Measurements from ENCODE around the gene SLC4A1. TPM values are rescaled to one million over a fixed set of nuclear protein-coding genes. Genes with fewer than 3 reads are reported as not detected.
A peak's percentile ranks its signal among the peaks of the same experiment; 100 is the strongest.

The SLC4A1 gene
- total and polyA plus RNA-seq, 2 donors from 2014 or later: 2.1 to 201 TPM

GRCh38 chr17:44314869-44315661, 47.1 kb upstream of the SLC4A1 start:
- H3K9me3 ChIP-seq (ENCODE audit: control insufficient read depth in 2 of 3, insufficient read depth in 1 of 3, low read length in 3 of 3): no peaks in the 10 kb centered on the region
- TF ChIP-seq CTCF (IDR thresholded peaks at IDR 0.05; ENCODE audit: borderline replicate concordance, extremely low read depth, insufficient read depth): no peak
- H3K4me1 ChIP-seq (ENCODE audit: control insufficient read depth in 2 of 3, insufficient read depth in 2 of 3, low read depth in 1 of 3, low read length in 3 of 3): peaks cover 0 to 4% (median 0%) of the 10 kb centered on the region in 3 donors
- intact Hi-C loops (cut with DNase I): no loop called here
- H3K36me3 ChIP-seq (ENCODE audit: control insufficient read depth in 2 of 3, insufficient read depth in 3 of 3, low read length in 3 of 3): peaks cover 0 to 2% (median 0%) of the 10 kb centered on the region in 3 donors
- no peak for FAIRE-seq
- H3K27ac ChIP-seq (ENCODE audit: low read depth in 2 of 2, low read length in 2 of 2): no peak overlapping the region
- H3K27me3 ChIP-seq (ENCODE audit: control insufficient read depth, insufficient read depth, low read length): peaks cover 19% of the 10 kb centered on the region
- DNase-seq: peak; percentile 69 to 81 (median 76)
- H3K9ac ChIP-seq (ENCODE audit: low read length in 3 of 3): no peak overlapping the region
- H3K4me3 ChIP-seq (ENCODE audit: low read length in 3 of 3): no peak overlapping the region

- no peak for TF ChIP-seq CTCF (IDR thresholded peaks at IDR 0.05; ENCODE audit: borderline replicate concordance, extremely low read depth, insufficient read depth)
- no peak overlapping the region for H3K9ac ChIP-seq (ENCODE audit: low read length in 3 of 3)
- peaks cover 0 to 4% (median 0%) of the 10 kb centered on the region in 3 donors for H3K4me1 ChIP-seq (ENCODE audit: control insufficient read depth in 2 of 3, insufficient read depth in 2 of 3, low read depth in 1 of 3, low read length in 3 of 3)
- H3K4me3 ChIP-seq (ENCODE audit: low read length in 3 of 3): no peak overlapping the region
- H3K27ac ChIP-seq (ENCODE audit: low read depth in 2 of 2, low read length in 2 of 2): no peak overlapping the region
- no peaks in the 10 kb centered on the region for H3K36me3 ChIP-seq (ENCODE audit: control insufficient read depth in 2 of 3, insufficient read depth in 3 of 3, low read length in 3 of 3)
- intact Hi-C loops (cut with DNase I): no loop called here
- no peaks in the 10 kb centered on the region for H3K9me3 ChIP-seq (ENCODE audit: control insufficient read depth in 2 of 3, insufficient read depth in 1 of 3, low read length in 3 of 3)
- no peak for DNase-seq
- H3K27me3 ChIP-seq (ENCODE audit: control insufficient read depth, insufficient read depth, low read length): peaks cover 19% of the 10 kb centered on the region
- FAIRE-seq: no peak
Observed at GRCh38 chr17:44314524-44314868, 46.6 kb upstream of the SLC4A1 start.

- H3K4me1 ChIP-seq (ENCODE audit: control insufficient read depth in 2 of 3, insufficient read depth in 2 of 3, low read depth in 1 of 3, low read length in 3 of 3): peaks cover 0 to 6% (median 0%) of the 10 kb centered on the region in 3 donors
- DNase-seq (no peak), FAIRE-seq (no peak)
- no peaks in the 10 kb centered on the region for H3K36me3 ChIP-seq (ENCODE audit: control insufficient read depth in 2 of 3, insufficient read depth in 3 of 3, low read length in 3 of 3)
- H3K9me3 ChIP-seq (ENCODE audit: control insufficient read depth in 2 of 3, insufficient read depth in 1 of 3, low read length in 3 of 3): no peaks in the 10 kb centered on the region
- H3K27me3 ChIP-seq (ENCODE audit: control insufficient read depth, insufficient read depth, low read length): peaks cover 19% of the 10 kb centered on the region
- no peak overlapping the region for H3K4me3 ChIP-seq (ENCODE audit: low read length in 3 of 3)
- no peak for TF ChIP-seq CTCF (IDR thresholded peaks at IDR 0.05; ENCODE audit: borderline replicate concordance, extremely low read depth, insufficient read depth)
- H3K27ac ChIP-seq (ENCODE audit: low read depth in 2 of 2, low read length in 2 of 2): no peak overlapping the region
- no peak overlapping the region for H3K9ac ChIP-seq (ENCODE audit: low read length in 3 of 3)
- intact Hi-C loops (cut with DNase I): no loop called here
Observed at GRCh38 chr17:44314031-44314430, 46.1 kb upstream of the SLC4A1 start.

Data from kidney (tissue), 14 donors.